ENCODE data around the gene STX3. TPM values are rescaled to one million over a fixed set of nuclear protein-coding genes. Genes with fewer than 3 reads are reported as not detected.

STX3 gene
- total and polyA plus RNA-seq, 2 experiments from 2014 or later: 19.0 to 65.5 TPM

- TF ChIP-seq EZH2 (IDR thresholded peaks at IDR 0.05; ENCODE audit: low read depth, unreplicated experiment): no peak
- no peak for TF ChIP-seq ZNF114 (CRISPR knock-in tag; IDR thresholded peaks at IDR 0.05)
- no peak for TF ChIP-seq STAT1 (IDR thresholded peaks at IDR 0.05; ENCODE audit: unreplicated experiment)
- TF ChIP-seq ZNF331 (CRISPR knock-in tag; IDR thresholded peaks at IDR 0.05; ENCODE audit: low read depth): no peak
- TF ChIP-seq EZH2phosphoT487 (IDR thresholded peaks at IDR 0.05; ENCODE audit: unreplicated experiment): no peak
- TF ChIP-seq CREB1 (CRISPR knock-in tag; IDR thresholded peaks at IDR 0.05; ENCODE audit: low read depth): no peak
- no peak for TF ChIP-seq POLR2AphosphoS5 (IDR thresholded peaks at IDR 0.05; ENCODE audit: low read depth)
- no peak for TF ChIP-seq ZNF462 (CRISPR knock-in tag; IDR thresholded peaks at IDR 0.05)
- TF ChIP-seq ETS1 (IDR thresholded peaks at IDR 0.05): no peak
- no peak for TF ChIP-seq NANOG (IDR thresholded peaks at IDR 0.05; ENCODE audit: borderline replicate concordance)
- no peak for TF ChIP-seq REST (IDR thresholded peaks at IDR 0.05; ENCODE audit: unreplicated experiment)
- TF ChIP-seq JUNB (IDR thresholded peaks at IDR 0.05; ENCODE audit: unreplicated experiment): no peak
- no peak for TF ChIP-seq CTCF (conservative IDR thresholded peaks at IDR 0.05; ENCODE audit: low read depth in 2 of 2)
- Mint-ChIP-seq H3K27me3 (ENCODE audit: insufficient read depth, low read depth, poor library complexity) (peaks cover 4% of the 10 kb centered on the region), H3K4me1 (no peaks in the 10 kb centered on the region), H3K27ac (no peak overlapping the region), H3K36me3 (ENCODE audit: low read depth) (no peaks in the 10 kb centered on the region), H3K9me3 (no peaks in the 10 kb centered on the region), H3K4me3 (no peak overlapping the region)
- Histone ChIP-seq H2AFZ (no peak overlapping the region), H3K4me1 (ENCODE audit: insufficient read depth) (no peaks in the 10 kb centered on the region), H3K4me2 (no peak overlapping the region), H3F3A (replicated peaks; ENCODE audit: low read depth) (no peaks in the 10 kb centered on the region), H3K27ac (ENCODE audit: low read depth) (no peak overlapping the region), H4K20me1 (replicated peaks; ENCODE audit: insufficient read depth) (no peaks in the 10 kb centered on the region), H3K79me2 (replicated peaks; ENCODE audit: insufficient read depth) (no peaks in the 10 kb centered on the region), H3K27me3 (ENCODE audit: insufficient read depth) (no peaks in the 10 kb centered on the region), H3K4me3 (no peak overlapping the region), H3K9me2 (ENCODE audit: insufficient read depth) (0 out of 2 replicates have a peak, but pooled peaks cover 8% of the 10 kb centered on the region), H3K36me3 (ENCODE audit: insufficient read depth) (no peaks in the 10 kb centered on the region)
- DNase-seq (ENCODE audit: low spot score): no peak
- ATAC-seq: no peak
These were observed 26.3 kb upstream of the STX3 start for GRCh38 chr11:59728913-59729312.
